Stimulated activated CD8-positive, alpha-beta memory T cell treated with anti-CD3 and anti-CD28 coated beads, Interleukin-12 subunit alpha, Interleukin-12 subunit beta, amount 100 ng/mL, for 1 hour (primary cell): ENCODE data around the gene XKR3.
"Not testable (repeated sequence)": the region's sequence is repeated elsewhere in the genome, so short reads cannot be mapped to it uniquely, and the experiment has no call there.

Experiments used
- DNase-seq: peaks from one replicate; pipeline ENCODE4 v3.0.0-alpha.2; 2020; ENCODE audit warnings: low read depth

The XKR3 gene

DNA sequence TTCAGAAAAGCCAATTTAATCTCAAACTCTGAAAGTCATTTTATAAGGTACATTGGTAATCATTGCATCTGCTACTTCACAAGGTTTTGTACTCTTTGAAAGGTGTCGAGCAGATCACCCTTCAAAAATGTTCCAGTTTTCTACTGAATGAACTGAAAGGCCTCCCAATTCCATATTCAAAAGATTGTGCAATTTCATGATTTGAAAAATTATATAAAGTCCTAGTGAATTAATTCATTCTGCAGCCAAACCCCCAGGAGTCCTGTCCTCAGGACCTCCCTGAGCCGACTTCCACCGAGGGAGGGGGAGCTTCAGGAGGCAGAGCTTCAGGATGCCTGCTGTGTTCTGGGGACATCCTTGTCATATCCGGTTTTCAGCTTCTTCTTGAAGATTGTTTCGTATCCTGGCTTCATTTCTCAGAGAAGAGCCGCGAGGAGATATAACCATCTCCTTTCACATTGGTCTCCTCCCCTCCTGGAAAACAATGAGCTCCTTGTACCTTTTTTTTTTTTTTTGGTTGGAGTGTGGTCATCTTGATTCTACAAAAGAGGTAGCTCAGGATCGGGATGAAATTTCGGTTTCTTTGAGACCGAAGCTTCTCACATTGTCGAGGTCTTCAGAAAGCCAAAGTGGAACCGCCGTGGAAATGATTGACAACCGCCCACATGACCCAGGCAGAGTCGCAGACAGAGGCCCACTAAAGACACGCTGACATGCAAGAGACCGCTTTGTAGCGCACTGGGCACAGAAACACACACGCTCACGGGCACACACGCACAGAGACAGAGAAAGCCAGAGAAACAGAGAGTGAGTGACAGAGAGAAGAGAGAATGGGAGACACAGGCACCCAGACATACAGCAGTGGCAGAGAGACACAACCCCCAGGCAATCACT is 77.7 kb downstream of the XKR3 start:
- not testable (repeated sequence) for DNase-seq

DNA sequence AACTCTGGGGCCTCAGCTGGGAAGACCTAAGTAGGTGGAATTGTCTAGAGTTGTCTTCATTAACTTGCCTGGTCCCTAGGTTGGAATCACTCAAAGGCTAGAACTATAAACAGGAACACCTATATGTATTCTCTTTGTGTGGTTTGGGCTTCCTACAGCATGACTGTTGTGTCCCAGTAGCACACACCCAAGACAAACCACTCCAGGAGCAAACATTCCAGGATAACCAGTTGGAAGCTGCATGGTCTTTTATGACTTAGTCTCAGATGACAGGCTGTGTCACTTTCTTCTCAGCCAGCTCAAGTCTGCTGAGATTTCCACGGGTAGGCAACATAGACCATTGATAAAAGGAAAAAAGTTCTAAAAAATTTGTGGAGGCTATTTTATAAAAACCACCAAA is 90.9 kb downstream of the XKR3 start:
- DNase-seq: not testable (repeated sequence)
